ENCODE data around the gene SLC25A46. TPM values are rescaled to one million over a fixed set of nuclear protein-coding genes. Genes with fewer than 3 reads are reported as not detected.
"Not testable (repeated sequence)": the region's sequence is repeated elsewhere in the genome, so short reads cannot be mapped to it uniquely, and the experiment has no call there.

Gene SLC25A46
- total RNA-seq, 1 experiment from 2014 or later = 25.9 TPM

DNA sequence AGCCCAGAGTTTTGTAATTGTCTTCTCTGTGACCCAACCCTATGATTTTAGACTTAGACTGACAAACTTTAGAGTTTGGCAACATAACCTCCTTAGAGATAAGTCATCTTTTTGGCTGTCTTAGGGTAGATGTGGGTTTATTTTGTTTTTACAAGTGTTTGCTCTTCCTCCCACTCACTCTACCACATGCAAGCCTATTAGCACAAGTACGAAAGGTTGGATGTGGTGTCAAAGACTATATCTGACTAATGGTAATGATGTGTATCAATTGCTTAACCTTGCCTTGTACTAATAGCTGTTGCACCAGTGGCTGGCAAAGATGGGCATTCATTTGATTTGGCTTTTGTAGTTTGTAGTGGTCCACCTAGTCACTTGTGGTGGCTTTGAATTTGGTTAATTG, 46.5 kb downstream of the SLC25A46 start:
- BruUV-seq (replicated peaks) = no TSS peak
- Histone ChIP-seq H3K9me3 (ENCODE audit: control insufficient read depth in 1 of 2, insufficient read depth in 1 of 2, low read depth in 1 of 2, low read length in 2 of 2) (no peaks in the 10 kb centered on the region), H4K20me1 (ENCODE audit: insufficient read depth) (no peaks in the 10 kb centered on the region), H3K4me2 (ENCODE audit: low read length) (no peak overlapping the region), H3K9me2 (ENCODE audit: insufficient read depth) (no peaks in the 10 kb centered on the region), H3K4me3 (replicated peaks in 1 of 2; ENCODE audit: low read depth in 1 of 2, low read length in 2 of 2) (no peak overlapping the region), H3K27me3 (ENCODE audit: insufficient read depth, low read length) (no peaks in the 10 kb centered on the region), H3K36me3 (ENCODE audit: control insufficient read depth in 1 of 2, insufficient read depth in 2 of 2, low read length in 2 of 2) (no peaks in the 10 kb centered on the region), H3K9ac (ENCODE audit: low read length) (no peak overlapping the region), H2AFZ (ENCODE audit: low read depth, low read length, poor library complexity, severe bottlenecking) (no peak overlapping the region), H3K79me2 (ENCODE audit: insufficient read depth, low read length) (no peaks in the 10 kb centered on the region), H3K27ac (ENCODE audit: low read depth, low read length) (no peak overlapping the region), H3K4me1 (ENCODE audit: control insufficient read depth in 1 of 2, insufficient read depth in 2 of 2, low read length in 2 of 2) (no peaks in the 10 kb centered on the region)
- DNase-seq (ENCODE audit: low read depth, low spot score) = no peak
- intact Hi-C loops (cut with micrococcal nuclease) = no loop called here
- ATAC-seq = no peak
- ChIA-PET CTCF (no interaction called here), POLR2A (no interaction called here), RAD21 (ENCODE audit: low non-redundant PET in 1 of 2, low total read pairs in 2 of 2, uncharacterized antibody in 2 of 2, unreplicated experiment in 2 of 2) (no interaction called here)
- TF ChIP-seq, protein P1, sequence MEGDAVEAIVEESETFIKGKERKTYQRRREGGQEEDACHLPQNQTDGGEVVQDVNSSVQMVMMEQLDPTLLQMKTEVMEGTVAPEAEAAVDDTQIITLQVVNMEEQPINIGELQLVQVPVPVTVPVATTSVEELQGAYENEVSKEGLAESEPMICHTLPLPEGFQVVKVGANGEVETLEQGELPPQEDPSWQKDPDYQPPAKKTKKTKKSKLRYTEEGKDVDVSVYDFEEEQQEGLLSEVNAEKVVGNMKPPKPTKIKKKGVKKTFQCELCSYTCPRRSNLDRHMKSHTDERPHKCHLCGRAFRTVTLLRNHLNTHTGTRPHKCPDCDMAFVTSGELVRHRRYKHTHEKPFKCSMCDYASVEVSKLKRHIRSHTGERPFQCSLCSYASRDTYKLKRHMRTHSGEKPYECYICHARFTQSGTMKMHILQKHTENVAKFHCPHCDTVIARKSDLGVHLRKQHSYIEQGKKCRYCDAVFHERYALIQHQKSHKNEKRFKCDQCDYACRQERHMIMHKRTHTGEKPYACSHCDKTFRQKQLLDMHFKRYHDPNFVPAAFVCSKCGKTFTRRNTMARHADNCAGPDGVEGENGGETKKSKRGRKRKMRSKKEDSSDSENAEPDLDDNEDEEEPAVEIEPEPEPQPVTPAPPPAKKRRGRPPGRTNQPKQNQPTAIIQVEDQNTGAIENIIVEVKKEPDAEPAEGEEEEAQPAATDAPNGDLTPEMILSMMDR (IDR thresholded peaks at IDR 0.05 in 2 of 3, conservative IDR thresholded peaks at IDR 0.05 in 1 of 3; ENCODE audit: borderline replicate concordance in 1 of 3, insufficient read depth in 1 of 3, low read depth in 2 of 3, low read length in 2 of 3) = no peak
- TF ChIP-seq, protein P2, sequence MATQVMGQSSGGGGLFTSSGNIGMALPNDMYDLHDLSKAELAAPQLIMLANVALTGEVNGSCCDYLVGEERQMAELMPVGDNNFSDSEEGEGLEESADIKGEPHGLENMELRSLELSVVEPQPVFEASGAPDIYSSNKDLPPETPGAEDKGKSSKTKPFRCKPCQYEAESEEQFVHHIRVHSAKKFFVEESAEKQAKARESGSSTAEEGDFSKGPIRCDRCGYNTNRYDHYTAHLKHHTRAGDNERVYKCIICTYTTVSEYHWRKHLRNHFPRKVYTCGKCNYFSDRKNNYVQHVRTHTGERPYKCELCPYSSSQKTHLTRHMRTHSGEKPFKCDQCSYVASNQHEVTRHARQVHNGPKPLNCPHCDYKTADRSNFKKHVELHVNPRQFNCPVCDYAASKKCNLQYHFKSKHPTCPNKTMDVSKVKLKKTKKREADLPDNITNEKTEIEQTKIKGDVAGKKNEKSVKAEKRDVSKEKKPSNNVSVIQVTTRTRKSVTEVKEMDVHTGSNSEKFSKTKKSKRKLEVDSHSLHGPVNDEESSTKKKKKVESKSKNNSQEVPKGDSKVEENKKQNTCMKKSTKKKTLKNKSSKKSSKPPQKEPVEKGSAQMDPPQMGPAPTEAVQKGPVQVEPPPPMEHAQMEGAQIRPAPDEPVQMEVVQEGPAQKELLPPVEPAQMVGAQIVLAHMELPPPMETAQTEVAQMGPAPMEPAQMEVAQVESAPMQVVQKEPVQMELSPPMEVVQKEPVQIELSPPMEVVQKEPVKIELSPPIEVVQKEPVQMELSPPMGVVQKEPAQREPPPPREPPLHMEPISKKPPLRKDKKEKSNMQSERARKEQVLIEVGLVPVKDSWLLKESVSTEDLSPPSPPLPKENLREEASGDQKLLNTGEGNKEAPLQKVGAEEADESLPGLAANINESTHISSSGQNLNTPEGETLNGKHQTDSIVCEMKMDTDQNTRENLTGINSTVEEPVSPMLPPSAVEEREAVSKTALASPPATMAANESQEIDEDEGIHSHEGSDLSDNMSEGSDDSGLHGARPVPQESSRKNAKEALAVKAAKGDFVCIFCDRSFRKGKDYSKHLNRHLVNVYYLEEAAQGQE (IDR thresholded peaks at IDR 0.05; ENCODE audit: low read depth) = no peak
- TF ChIP-seq SIN3A (IDR thresholded peaks at IDR 0.05; ENCODE audit: low read depth) (no peak), POLR2AphosphoS5 (IDR thresholded peaks at IDR 0.05; ENCODE audit: low read depth, low read length) (no peak), EZH2 (IDR thresholded peaks at IDR 0.05) (no peak), FOSL1 (IDR thresholded peaks at IDR 0.05; ENCODE audit: low read depth) (no peak), SP1 (IDR thresholded peaks at IDR 0.05; ENCODE audit: low read depth) (no peak), EZH2phosphoT487 (IDR thresholded peaks at IDR 0.05; ENCODE audit: borderline replicate concordance) (no peak), TCF7L2 (IDR thresholded peaks at IDR 0.05; ENCODE audit: borderline replicate concordance, extremely low read depth, insufficient read depth, insufficient read length) (no peak), JUND (IDR thresholded peaks at IDR 0.05) (no peak)
- TF ChIP-seq, protein P3, sequence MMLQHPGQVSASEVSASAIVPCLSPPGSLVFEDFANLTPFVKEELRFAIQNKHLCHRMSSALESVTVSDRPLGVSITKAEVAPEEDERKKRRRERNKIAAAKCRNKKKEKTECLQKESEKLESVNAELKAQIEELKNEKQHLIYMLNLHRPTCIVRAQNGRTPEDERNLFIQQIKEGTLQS (IDR thresholded peaks at IDR 0.05) = no peak
- TF ChIP-seq, protein P4, sequence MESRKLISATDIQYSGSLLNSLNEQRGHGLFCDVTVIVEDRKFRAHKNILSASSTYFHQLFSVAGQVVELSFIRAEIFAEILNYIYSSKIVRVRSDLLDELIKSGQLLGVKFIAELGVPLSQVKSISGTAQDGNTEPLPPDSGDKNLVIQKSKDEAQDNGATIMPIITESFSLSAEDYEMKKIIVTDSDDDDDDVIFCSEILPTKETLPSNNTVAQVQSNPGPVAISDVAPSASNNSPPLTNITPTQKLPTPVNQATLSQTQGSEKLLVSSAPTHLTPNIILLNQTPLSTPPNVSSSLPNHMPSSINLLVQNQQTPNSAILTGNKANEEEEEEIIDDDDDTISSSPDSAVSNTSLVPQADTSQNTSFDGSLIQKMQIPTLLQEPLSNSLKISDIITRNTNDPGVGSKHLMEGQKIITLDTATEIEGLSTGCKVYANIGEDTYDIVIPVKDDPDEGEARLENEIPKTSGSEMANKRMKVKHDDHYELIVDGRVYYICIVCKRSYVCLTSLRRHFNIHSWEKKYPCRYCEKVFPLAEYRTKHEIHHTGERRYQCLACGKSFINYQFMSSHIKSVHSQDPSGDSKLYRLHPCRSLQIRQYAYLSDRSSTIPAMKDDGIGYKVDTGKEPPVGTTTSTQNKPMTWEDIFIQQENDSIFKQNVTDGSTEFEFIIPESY (IDR thresholded peaks at IDR 0.05; ENCODE audit: extremely low read depth, insufficient replicate concordance, low read length) = no peak
- TF ChIP-seq, protein P5, sequence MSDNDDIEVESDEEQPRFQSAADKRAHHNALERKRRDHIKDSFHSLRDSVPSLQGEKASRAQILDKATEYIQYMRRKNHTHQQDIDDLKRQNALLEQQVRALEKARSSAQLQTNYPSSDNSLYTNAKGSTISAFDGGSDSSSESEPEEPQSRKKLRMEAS (IDR thresholded peaks at IDR 0.05) = no peak

DNA sequence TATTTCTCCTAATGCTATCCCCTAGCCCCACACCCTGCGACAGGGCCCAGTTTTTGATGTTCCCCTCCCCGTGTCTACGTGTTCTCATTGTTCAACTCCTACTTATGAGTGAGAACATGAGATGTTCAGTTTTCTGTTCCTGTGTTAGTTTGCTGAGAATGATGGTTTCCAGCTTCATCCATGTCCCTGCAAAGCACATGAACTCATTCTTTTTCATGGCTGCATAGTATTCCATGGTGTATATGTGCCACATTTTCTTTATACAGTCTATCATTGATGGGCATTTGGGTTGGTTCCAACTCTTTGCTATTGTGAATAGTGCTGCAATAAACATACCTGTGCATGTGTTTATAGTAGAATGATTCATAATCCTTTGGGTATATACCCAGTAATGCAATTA, 49.2 kb downstream of the SLC25A46 start:
- CTCF ChIA-PET; H3K27me3 ChIP-seq (ENCODE audit: insufficient read depth, low read length); intact Hi-C loops (cut with micrococcal nuclease); POLR2A ChIA-PET; H2AFZ ChIP-seq (ENCODE audit: low read depth, low read length, poor library complexity, severe bottlenecking); BruUV-seq (replicated peaks); H3K9me3 ChIP-seq (ENCODE audit: control insufficient read depth in 1 of 2, insufficient read depth in 1 of 2, low read depth in 1 of 2, low read length in 2 of 2); DNase-seq (ENCODE audit: low read depth, low spot score); H3K36me3 ChIP-seq (ENCODE audit: control insufficient read depth in 1 of 2, insufficient read depth in 2 of 2, low read length in 2 of 2); H3K4me2 ChIP-seq (ENCODE audit: low read length); ATAC-seq; H3K79me2 ChIP-seq (ENCODE audit: insufficient read depth, low read length); H3K4me1 ChIP-seq (ENCODE audit: control insufficient read depth in 1 of 2, insufficient read depth in 2 of 2, low read length in 2 of 2); H3K9me2 ChIP-seq (ENCODE audit: insufficient read depth); H3K27ac ChIP-seq (ENCODE audit: low read depth, low read length); H3K4me3 ChIP-seq (replicated peaks in 1 of 2; ENCODE audit: low read depth in 1 of 2, low read length in 2 of 2); RAD21 ChIA-PET (ENCODE audit: low non-redundant PET in 1 of 2, low total read pairs in 2 of 2, uncharacterized antibody in 2 of 2, unreplicated experiment in 2 of 2); H3K9ac ChIP-seq (ENCODE audit: low read length); H4K20me1 ChIP-seq (ENCODE audit: insufficient read depth): not testable (repeated sequence)
